ENCODE results near the gene DTNB. TPM values are rescaled to one million over a fixed set of nuclear protein-coding genes. Genes with fewer than 3 reads are reported as not detected.

DTNB gene
- total RNA-seq, 2 donors from 2014 or later: 4.3 to 4.4 TPM

DNA sequence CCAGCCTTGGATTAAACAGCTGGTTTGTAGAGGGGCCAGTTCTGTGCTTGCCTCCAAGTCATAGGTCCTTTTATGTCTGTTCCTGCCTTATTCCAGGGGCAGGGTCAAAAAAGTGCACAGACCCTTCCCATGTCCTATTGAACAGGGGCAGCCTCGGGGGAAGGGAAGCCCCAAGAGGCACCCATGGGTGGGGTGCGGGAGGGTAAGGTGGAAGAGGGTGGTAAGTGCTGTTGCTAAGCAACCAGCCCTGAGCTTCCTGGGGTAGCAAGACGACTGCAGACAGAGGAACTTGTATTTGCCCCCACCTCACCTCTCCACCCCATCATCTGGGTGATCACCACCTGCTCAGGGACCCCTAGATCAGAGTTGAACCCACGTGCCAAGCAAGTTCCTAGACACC, 339.4 kb downstream of the DTNB start:
- no peak for DNase-seq (ENCODE audit: low spot score)
- H3K27me3 ChIP-seq: no peaks in the 10 kb centered on the region
- peaks cover 0 to 92% of the 10 kb centered on the region in 2 donors for H3K4me1 ChIP-seq
- H3K36me3 ChIP-seq: no peaks in the 10 kb centered on the region
- H3K9me3 ChIP-seq: no peaks in the 10 kb centered on the region
- no peak for TF ChIP-seq CTCF (IDR thresholded peaks at IDR 0.05)
- no peak overlapping the region for H3K4me3 ChIP-seq
- peak overlapping the region; percentile 45 to 51 for H3K27ac ChIP-seq

DNA sequence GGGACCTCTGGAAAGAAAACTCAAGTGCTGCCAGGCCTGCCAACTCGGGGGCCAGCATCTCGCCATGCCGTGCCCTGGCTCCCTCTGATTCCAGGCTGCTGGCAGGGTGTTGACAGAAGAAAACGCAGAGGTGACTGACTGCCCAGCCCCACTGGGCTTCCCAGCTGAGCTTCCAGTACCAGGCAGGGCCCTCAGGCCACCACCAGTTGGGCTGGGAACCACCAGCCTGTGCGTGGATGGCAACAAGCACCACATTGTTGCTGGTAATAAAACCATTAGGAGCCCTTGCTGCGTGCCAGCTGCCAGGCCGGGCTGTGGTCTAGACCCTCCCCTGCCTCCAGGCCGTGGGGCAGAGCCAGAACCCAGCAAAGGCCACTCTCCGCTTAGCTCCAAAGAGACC, 340.8 kb downstream of the DTNB start:
- DNase-seq (ENCODE audit: low spot score): no peak
- no peaks in the 10 kb centered on the region for H3K36me3 ChIP-seq
- no peak for TF ChIP-seq CTCF (IDR thresholded peaks at IDR 0.05)
- H3K27me3 ChIP-seq: no peaks in the 10 kb centered on the region
- H3K4me1 ChIP-seq: peaks cover 0 to 88% of the 10 kb centered on the region in 2 donors
- H3K27ac ChIP-seq: peak overlapping the region; percentile 44 to 55
- H3K9me3 ChIP-seq: no peaks in the 10 kb centered on the region
- no peak overlapping the region for H3K4me3 ChIP-seq

DNA sequence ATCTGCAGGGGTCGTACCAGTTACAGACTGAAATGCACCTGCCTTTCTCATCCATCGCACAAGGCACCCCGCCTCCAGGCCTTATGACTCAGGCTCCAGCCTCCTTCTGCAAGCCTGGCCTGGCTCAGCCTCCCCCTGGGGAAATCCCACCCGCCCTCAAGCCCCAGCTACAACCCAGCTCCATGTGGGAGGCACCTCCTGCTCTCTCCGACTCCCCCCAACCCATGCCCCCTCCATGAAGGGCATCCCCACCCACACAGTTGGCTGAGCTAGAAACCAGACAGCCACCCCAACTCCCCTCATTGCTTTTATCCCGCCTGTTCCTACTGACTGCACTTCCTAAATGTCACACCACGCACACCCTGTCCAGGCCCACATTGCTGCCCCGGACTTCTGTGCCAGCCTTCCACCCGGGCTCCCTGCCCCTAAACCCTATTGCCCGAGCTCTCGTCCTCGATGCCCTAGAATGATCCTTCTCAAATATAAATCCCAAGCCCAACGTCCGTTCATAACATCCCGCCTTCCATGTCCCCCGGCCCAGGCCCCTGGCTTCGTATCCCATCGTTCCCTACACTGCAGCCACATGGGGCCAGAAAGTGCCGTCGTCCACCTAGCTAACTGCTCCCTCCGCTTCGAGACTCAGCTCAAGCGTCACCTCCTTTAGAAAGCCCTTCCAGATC, 341.6 kb downstream of the DTNB start:
- Histone ChIP-seq H3K9me3 (peaks cover under 1 to 1% of the 10 kb centered on the region in 2 donors), H3K36me3 (peaks cover 5% of the 10 kb centered on the region), H3K27ac (peak overlapping the region in 1 of 2 donors; percentile 17), H3K4me3 (no peak overlapping the region), H3K4me1 (peaks cover 0 to 82% of the 10 kb centered on the region in 2 donors), H3K27me3 (no peaks in the 10 kb centered on the region)
- TF ChIP-seq CTCF (IDR thresholded peaks at IDR 0.05): no peak
- no peak for DNase-seq (ENCODE audit: low spot score)

DNA sequence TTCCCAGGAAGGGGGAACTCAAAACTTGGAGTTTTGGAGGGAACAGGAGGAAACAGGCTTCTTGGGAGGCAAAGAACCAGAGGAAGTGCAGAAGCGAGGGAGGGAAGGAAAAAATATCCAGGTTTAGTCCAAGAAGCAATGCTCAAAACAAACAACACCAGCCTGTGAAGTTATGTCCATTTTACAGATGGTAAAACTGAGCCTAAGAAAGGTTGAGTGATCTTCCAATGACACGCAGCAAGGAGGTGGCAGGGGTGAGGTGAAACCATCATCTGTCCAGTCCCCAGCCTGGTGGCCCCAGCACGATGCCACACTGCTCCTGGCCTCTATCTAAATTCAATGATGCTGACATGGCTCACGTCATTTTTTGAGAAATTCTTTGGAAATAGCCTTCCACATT, 342.4 kb downstream of the DTNB start:
- Histone ChIP-seq H3K4me1 (peaks cover 0 to 74% of the 10 kb centered on the region in 2 donors), H3K27ac (no peak overlapping the region), H3K9me3 (peaks cover 7% of the 10 kb centered on the region in 2 donors), H3K36me3 (peaks cover 13% of the 10 kb centered on the region), H3K27me3 (no peaks in the 10 kb centered on the region), H3K4me3 (no peak overlapping the region)
- TF ChIP-seq CTCF (IDR thresholded peaks at IDR 0.05): no peak
- no peak for DNase-seq (ENCODE audit: low spot score)

GRCh38 chr2:25330273-25330672, 343.1 kb downstream of the DTNB start:
- Histone ChIP-seq H3K4me3 (no peak overlapping the region), H3K4me1 (peaks cover 0 to 72% of the 10 kb centered on the region in 2 donors), H3K27ac (no peak overlapping the region), H3K27me3 (no peaks in the 10 kb centered on the region), H3K36me3 (peaks cover 13% of the 10 kb centered on the region), H3K9me3 (peaks cover 7% of the 10 kb centered on the region in 2 donors)
- no peak for TF ChIP-seq CTCF (IDR thresholded peaks at IDR 0.05)
- no peak for DNase-seq (ENCODE audit: low spot score)

All from right atrium auricular region (tissue), 2 donors.